ENCODE results near the gene NCK2. TPM values are rescaled to one million over a fixed set of nuclear protein-coding genes. Genes with fewer than 3 reads are reported as not detected.

The NCK2 gene
- total and polyA plus RNA-seq, 9 donors, result 43.1 to 89.3 (median 78.8) TPM

- no peak for DNase-seq
Observed at GRCh38 chr2:105840933-105841332, 96.2 kb downstream of the NCK2 start.

GRCh38 chr2:105841551-105841950, 96.8 kb downstream of the NCK2 start:
- H3K4me3 ChIP-seq (ENCODE audit: low read length), result no peak overlapping the region
- no peaks in the 10 kb centered on the region for H3K27me3 ChIP-seq (ENCODE audit: control insufficient read depth, insufficient read depth, low read length)
- H3K4me1 ChIP-seq (ENCODE audit: control insufficient read depth, insufficient read depth, low read length), result peaks cover 24% of the 10 kb centered on the region
- 80% methylated on average over 2 of the region's 2 CpGs for WGBS (ENCODE audit: insufficient coverage)
- DNase-seq, result no peak
- H3K36me3 ChIP-seq (ENCODE audit: control insufficient read depth, insufficient read depth, low read length), result no peaks in the 10 kb centered on the region
- H3K27ac ChIP-seq (ENCODE audit: low read length), result no peak overlapping the region
- peaks cover 5% of the 10 kb centered on the region for H3K9me3 ChIP-seq (replicated peaks; ENCODE audit: control insufficient read depth, low read depth, low read length)

More at GRCh38 chr2:105840933-105841332, 96.2 kb downstream of the NCK2 start:
- H3K36me3 ChIP-seq (ENCODE audit: control insufficient read depth, insufficient read depth, low read length), result no peaks in the 10 kb centered on the region
- H3K4me1 ChIP-seq (ENCODE audit: control insufficient read depth, insufficient read depth, low read length), result peaks cover 24% of the 10 kb centered on the region
- H3K4me3 ChIP-seq (ENCODE audit: low read length), result no peak overlapping the region
- no peak overlapping the region for H3K27ac ChIP-seq (ENCODE audit: low read length)
- no peaks in the 10 kb centered on the region for H3K27me3 ChIP-seq (ENCODE audit: control insufficient read depth, insufficient read depth, low read length)
- H3K9me3 ChIP-seq (replicated peaks; ENCODE audit: control insufficient read depth, low read depth, low read length), result peaks cover 11% of the 10 kb centered on the region
- WGBS (ENCODE audit: insufficient coverage), result no CpG with 5 or more reads among the region's 4 CpGs

GRCh38 chr2:105842555-105842954, 97.8 kb downstream of the NCK2 start:
- H3K4me1 ChIP-seq (ENCODE audit: control insufficient read depth, insufficient read depth, low read length), result peaks cover 24% of the 10 kb centered on the region
- DNase-seq, result no peak
- H3K4me3 ChIP-seq (ENCODE audit: low read length), result no peak overlapping the region
- WGBS (ENCODE audit: insufficient coverage), result 60% methylated on average over 1 of the region's 4 CpGs
- no peak overlapping the region for H3K27ac ChIP-seq (ENCODE audit: low read length)
- peaks cover 6% of the 10 kb centered on the region for H3K36me3 ChIP-seq (ENCODE audit: control insufficient read depth, insufficient read depth, low read length)
- H3K27me3 ChIP-seq (ENCODE audit: control insufficient read depth, insufficient read depth, low read length), result no peaks in the 10 kb centered on the region
- H3K9me3 ChIP-seq (replicated peaks; ENCODE audit: control insufficient read depth, low read depth, low read length), result no peaks in the 10 kb centered on the region

- Histone ChIP-seq H3K36me3 (ENCODE audit: control insufficient read depth, insufficient read depth, low read length) (peaks cover 6% of the 10 kb centered on the region), H3K4me3 (ENCODE audit: low read length) (no peak overlapping the region), H3K27me3 (ENCODE audit: control insufficient read depth, insufficient read depth, low read length) (no peaks in the 10 kb centered on the region), H3K9me3 (replicated peaks; ENCODE audit: control insufficient read depth, low read depth, low read length) (no peaks in the 10 kb centered on the region), H3K4me1 (ENCODE audit: control insufficient read depth, insufficient read depth, low read length) (peaks cover 24% of the 10 kb centered on the region), H3K27ac (ENCODE audit: low read length) (no peak overlapping the region)
- DNase-seq, result peak; percentile 44
- WGBS (ENCODE audit: insufficient coverage), result 59% methylated on average over 9 of the region's 12 CpGs
Observed at GRCh38 chr2:105843476-105844374, 99.0 kb downstream of the NCK2 start.

- H3K4me1 ChIP-seq (ENCODE audit: control insufficient read depth, insufficient read depth, low read length), result peaks cover 8% of the 10 kb centered on the region
- no peaks in the 10 kb centered on the region for H3K27me3 ChIP-seq (ENCODE audit: control insufficient read depth, insufficient read depth, low read length)
- H3K36me3 ChIP-seq (ENCODE audit: control insufficient read depth, insufficient read depth, low read length), result peaks cover 6% of the 10 kb centered on the region
- H3K27ac ChIP-seq (ENCODE audit: low read length), result no peak overlapping the region
- no CpG with 5 or more reads among the region's 3 CpGs for WGBS (ENCODE audit: insufficient coverage)
- DNase-seq, result no peak
- H3K4me3 ChIP-seq (ENCODE audit: low read length), result no peak overlapping the region
- no peaks in the 10 kb centered on the region for H3K9me3 ChIP-seq (replicated peaks; ENCODE audit: control insufficient read depth, low read depth, low read length)
Observed at GRCh38 chr2:105845976-105846375, 101.3 kb downstream of the NCK2 start.

GRCh38 chr2:105847056-105847455, 102.3 kb downstream of the NCK2 start:
- Histone ChIP-seq H3K36me3 (ENCODE audit: control insufficient read depth, insufficient read depth, low read length) (peaks cover 6% of the 10 kb centered on the region), H3K4me3 (ENCODE audit: low read length) (no peak overlapping the region), H3K4me1 (ENCODE audit: control insufficient read depth, insufficient read depth, low read length) (peaks cover 4% of the 10 kb centered on the region), H3K27me3 (ENCODE audit: control insufficient read depth, insufficient read depth, low read length) (no peaks in the 10 kb centered on the region), H3K27ac (ENCODE audit: low read length) (no peak overlapping the region), H3K9me3 (replicated peaks; ENCODE audit: control insufficient read depth, low read depth, low read length) (no peaks in the 10 kb centered on the region)
- WGBS (ENCODE audit: insufficient coverage), result 96% methylated on average over 2 of the region's 2 CpGs
- no peak for DNase-seq

GRCh38 chr2:105848367-105848766, 103.7 kb downstream of the NCK2 start:
- Histone ChIP-seq H3K4me1 (ENCODE audit: control insufficient read depth, insufficient read depth, low read length) (peaks cover 2% of the 10 kb centered on the region), H3K27me3 (ENCODE audit: control insufficient read depth, insufficient read depth, low read length) (no peaks in the 10 kb centered on the region), H3K27ac (ENCODE audit: low read length) (no peak overlapping the region), H3K4me3 (ENCODE audit: low read length) (no peak overlapping the region), H3K36me3 (ENCODE audit: control insufficient read depth, insufficient read depth, low read length) (peaks cover 6% of the 10 kb centered on the region), H3K9me3 (replicated peaks; ENCODE audit: control insufficient read depth, low read depth, low read length) (no peaks in the 10 kb centered on the region)
- 37% methylated on average over 3 of the region's 7 CpGs for WGBS (ENCODE audit: insufficient coverage)
- no peak for DNase-seq

GRCh38 chr2:105849431-105850179, 104.9 kb downstream of the NCK2 start:
- peaks cover 6% of the 10 kb centered on the region for H3K36me3 ChIP-seq (ENCODE audit: control insufficient read depth, insufficient read depth, low read length)
- no peaks in the 10 kb centered on the region for H3K27me3 ChIP-seq (ENCODE audit: control insufficient read depth, insufficient read depth, low read length)
- H3K27ac ChIP-seq (ENCODE audit: low read length), result no peak overlapping the region
- DNase-seq, result no peak
- H3K4me1 ChIP-seq (ENCODE audit: control insufficient read depth, insufficient read depth, low read length), result no peaks in the 10 kb centered on the region
- no peak overlapping the region for H3K4me3 ChIP-seq (ENCODE audit: low read length)
- WGBS (ENCODE audit: insufficient coverage), result 100% methylated on average over 2 of the region's 4 CpGs
- H3K9me3 ChIP-seq (replicated peaks; ENCODE audit: control insufficient read depth, low read depth, low read length), result no peaks in the 10 kb centered on the region

- DNase-seq, result no peak
- WGBS (ENCODE audit: insufficient coverage), result 95% methylated on average over 5 of the region's 10 CpGs
- no peak overlapping the region for H3K4me3 ChIP-seq (ENCODE audit: low read length)
- no peak overlapping the region for H3K27ac ChIP-seq (ENCODE audit: low read length)
- no peaks in the 10 kb centered on the region for H3K4me1 ChIP-seq (ENCODE audit: control insufficient read depth, insufficient read depth, low read length)
- H3K36me3 ChIP-seq (ENCODE audit: control insufficient read depth, insufficient read depth, low read length), result peaks cover 12% of the 10 kb centered on the region
- H3K9me3 ChIP-seq (replicated peaks; ENCODE audit: control insufficient read depth, low read depth, low read length), result no peaks in the 10 kb centered on the region
- no peaks in the 10 kb centered on the region for H3K27me3 ChIP-seq (ENCODE audit: control insufficient read depth, insufficient read depth, low read length)
Observed at GRCh38 chr2:105852066-105852465, 107.4 kb downstream of the NCK2 start.

- no peaks in the 10 kb centered on the region for H3K27me3 ChIP-seq (ENCODE audit: control insufficient read depth, insufficient read depth, low read length)
- H3K4me3 ChIP-seq (ENCODE audit: low read length), result no peak overlapping the region
- WGBS (ENCODE audit: insufficient coverage), result 92% methylated on average over 3 of the region's 6 CpGs
- H3K9me3 ChIP-seq (replicated peaks; ENCODE audit: control insufficient read depth, low read depth, low read length), result no peaks in the 10 kb centered on the region
- H3K4me1 ChIP-seq (ENCODE audit: control insufficient read depth, insufficient read depth, low read length), result no peaks in the 10 kb centered on the region
- DNase-seq, result no peak
- H3K27ac ChIP-seq (ENCODE audit: low read length), result no peak overlapping the region
- peaks cover 16% of the 10 kb centered on the region for H3K36me3 ChIP-seq (ENCODE audit: control insufficient read depth, insufficient read depth, low read length)
Observed at GRCh38 chr2:105853354-105854088, 108.8 kb downstream of the NCK2 start.

Data from muscle of leg (tissue), 11 donors.